Adrenal gland (tissue), 5 donors: ENCODE results near the gene IL17RD.

Experiments used
- POLR2A ChIP-seq, 2 donors: fragments of 450-650 bp; IDR thresholded peaks; one replicate each; pipeline ENCODE4 v1.6.1; 2017; ENCODE audit warnings: antibody characterized with exemption in 2 of 2, mild to moderate bottlenecking in 2 of 2, moderate library complexity in 1 of 2
- TF ChIP-seq, protein P1 (sequence below), 6 experiments: fragments of 450-650 bp in 4 of 6; fragments of 200-600 bp in 2 of 6; sonication (generic) in 1 of 6; IDR thresholded peaks; 1 replicate in 5 of 6; 2 replicates in 1 of 6; pipeline versions ENCODE4 v1.5.1 to v1.8.0; 2016 to 2021; ENCODE audit warnings: antibody characterized with exemption in 6 of 6, mild to moderate bottlenecking in 2 of 6, moderate library complexity in 1 of 6
- donor health status: DM: no; HTN: no; CAD: no.

DNA sequence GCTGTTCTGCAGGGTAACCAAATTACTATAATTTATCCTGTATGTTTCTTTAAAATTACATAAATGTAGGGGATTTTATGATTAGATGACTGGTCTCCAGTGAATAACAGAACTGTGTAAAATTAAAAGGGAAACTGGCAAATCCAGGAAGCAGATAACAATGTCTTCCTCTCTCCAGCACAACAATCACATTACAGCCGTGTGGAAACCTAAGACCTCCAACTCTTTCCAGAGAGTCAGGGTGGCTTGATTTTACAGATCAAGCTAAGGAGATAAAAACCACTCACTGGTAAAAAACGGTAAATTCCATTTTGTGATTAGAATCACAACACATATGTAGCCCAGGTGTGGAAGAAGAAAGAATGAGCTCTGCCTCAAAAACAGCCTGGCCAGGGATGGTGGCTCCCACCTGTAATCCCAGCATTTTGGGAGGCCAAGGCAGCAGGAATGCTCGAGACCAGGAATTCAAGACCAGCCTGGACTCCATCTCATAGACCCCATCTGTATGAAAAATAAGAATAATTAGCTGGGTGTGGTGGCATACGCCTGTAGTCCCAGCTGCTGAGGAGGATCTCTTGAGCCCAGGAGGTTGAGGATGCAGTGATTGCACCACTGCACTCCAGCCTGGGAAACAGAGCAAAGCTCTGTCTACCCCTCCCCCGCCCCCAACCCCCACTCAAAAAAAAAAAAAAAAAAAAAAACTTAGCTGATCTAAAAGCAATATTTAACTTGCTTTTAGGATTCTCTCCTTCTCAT is 29.0 kb downstream of the IL17RD start:
- no peak for TF ChIP-seq POLR2A (IDR thresholded peaks at IDR 0.05)
- TF ChIP-seq, protein P1, sequence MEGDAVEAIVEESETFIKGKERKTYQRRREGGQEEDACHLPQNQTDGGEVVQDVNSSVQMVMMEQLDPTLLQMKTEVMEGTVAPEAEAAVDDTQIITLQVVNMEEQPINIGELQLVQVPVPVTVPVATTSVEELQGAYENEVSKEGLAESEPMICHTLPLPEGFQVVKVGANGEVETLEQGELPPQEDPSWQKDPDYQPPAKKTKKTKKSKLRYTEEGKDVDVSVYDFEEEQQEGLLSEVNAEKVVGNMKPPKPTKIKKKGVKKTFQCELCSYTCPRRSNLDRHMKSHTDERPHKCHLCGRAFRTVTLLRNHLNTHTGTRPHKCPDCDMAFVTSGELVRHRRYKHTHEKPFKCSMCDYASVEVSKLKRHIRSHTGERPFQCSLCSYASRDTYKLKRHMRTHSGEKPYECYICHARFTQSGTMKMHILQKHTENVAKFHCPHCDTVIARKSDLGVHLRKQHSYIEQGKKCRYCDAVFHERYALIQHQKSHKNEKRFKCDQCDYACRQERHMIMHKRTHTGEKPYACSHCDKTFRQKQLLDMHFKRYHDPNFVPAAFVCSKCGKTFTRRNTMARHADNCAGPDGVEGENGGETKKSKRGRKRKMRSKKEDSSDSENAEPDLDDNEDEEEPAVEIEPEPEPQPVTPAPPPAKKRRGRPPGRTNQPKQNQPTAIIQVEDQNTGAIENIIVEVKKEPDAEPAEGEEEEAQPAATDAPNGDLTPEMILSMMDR (IDR thresholded peaks at IDR 0.05), result no peak
